ENCODE results near the gene TNFRSF1B.

Gene TNFRSF1B

DNA sequence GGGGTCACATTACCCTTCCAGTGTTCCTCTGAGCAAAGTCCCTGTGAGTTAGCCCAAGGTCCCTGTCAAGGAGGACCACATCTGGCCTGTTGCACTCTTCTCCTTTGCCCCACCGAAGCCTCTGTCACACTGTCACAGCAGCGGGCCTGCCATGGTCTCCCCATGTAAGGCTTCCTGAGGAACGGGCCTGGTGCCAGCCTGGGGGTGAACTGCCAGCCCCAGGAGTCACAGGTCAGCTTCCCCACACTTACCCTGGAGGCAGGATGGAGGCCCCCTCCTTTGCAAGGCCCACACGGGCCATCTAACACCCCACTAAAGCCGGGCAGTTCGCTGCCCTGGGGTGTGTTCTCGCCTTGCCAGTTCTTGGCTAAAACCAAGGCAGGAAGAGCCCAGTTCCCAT lies 14.1 kb downstream of the TNFRSF1B start:
- Histone ChIP-seq H3K9me3 (no peaks in the 10 kb centered on the region), H3K4me1 (peaks cover 79% of the 10 kb centered on the region), H3K4me3 (no peak overlapping the region), H3K4me2 (peak overlapping the region; percentile 94), H3K27me3 (no peaks in the 10 kb centered on the region), H3K9ac (no peak overlapping the region), H4K20me1 (peaks cover 43% of the 10 kb centered on the region), H3K36me3 (no peaks in the 10 kb centered on the region), H3K27ac (no peak overlapping the region)
- TF ChIP-seq Cebpa-rat (IDR thresholded peaks at IDR 0.05): no peak

DNA sequence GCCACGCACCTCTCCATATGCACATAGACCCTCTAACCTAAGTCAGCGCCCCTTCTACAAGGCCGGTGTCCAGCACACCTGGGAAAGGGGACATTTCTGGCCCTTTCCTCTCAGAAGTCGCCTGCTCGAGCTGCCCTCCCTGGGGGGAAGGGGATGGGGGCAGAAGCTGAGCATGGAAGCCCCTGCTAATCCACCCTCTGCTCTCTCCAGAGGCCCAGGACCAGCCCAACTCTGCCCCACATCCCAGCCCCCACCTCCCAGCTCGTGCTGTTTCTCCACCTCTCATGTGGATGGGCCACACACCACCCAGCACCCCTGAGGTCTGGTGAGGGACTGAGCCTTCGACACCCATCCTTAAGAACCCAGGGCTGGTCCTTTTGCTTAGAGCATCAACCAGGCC lies 14.8 kb downstream of the TNFRSF1B start:
- Histone ChIP-seq H3K4me1 (peaks cover 82% of the 10 kb centered on the region), H3K4me2 (no peak overlapping the region), H3K36me3 (no peaks in the 10 kb centered on the region), H3K4me3 (no peak overlapping the region), H3K27ac (no peak overlapping the region), H4K20me1 (peaks cover 43% of the 10 kb centered on the region), H3K9me3 (no peaks in the 10 kb centered on the region), H3K9ac (no peak overlapping the region), H3K27me3 (no peaks in the 10 kb centered on the region)
- TF ChIP-seq Cebpa-rat (IDR thresholded peaks at IDR 0.05): no peak

DNA sequence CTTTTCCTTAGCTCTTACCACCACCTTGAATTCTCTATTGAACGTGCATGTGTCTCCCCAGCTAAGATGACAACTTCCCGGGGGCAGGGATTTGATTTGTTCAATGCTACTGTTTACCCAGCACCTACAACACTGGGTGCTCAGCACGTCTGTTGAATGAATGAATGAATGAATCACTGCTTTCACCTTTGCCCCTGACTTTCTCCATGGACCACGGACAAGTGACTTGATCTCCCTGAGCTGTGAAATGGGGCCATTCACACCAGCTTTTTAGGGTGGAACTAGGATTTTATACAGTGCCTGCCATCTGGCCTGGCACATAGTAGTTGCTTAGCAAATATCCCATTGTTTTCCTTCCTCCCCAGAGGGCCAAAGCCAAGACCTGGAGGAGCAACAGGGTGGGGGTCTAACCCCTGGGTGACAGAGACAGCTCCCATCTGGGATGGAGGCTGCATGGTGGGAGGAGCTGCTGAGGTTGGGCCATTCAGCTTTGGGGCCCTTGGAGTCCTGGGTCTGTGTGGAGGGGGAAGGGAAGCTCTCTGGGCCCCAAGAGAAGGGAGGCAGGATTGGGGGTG lies 15.7 kb downstream of the TNFRSF1B start:
- Histone ChIP-seq H3K27me3 (no peaks in the 10 kb centered on the region), H3K36me3 (no peaks in the 10 kb centered on the region), H3K9me3 (no peaks in the 10 kb centered on the region), H3K9ac (no peak overlapping the region), H3K4me1 (peaks cover 77% of the 10 kb centered on the region), H4K20me1 (peaks cover 37% of the 10 kb centered on the region), H3K4me3 (no peak overlapping the region), H3K4me2 (peak overlapping the region; percentile 17; the same call in 1 of the 2 replicates), H3K27ac (no peak overlapping the region)
- no peak for TF ChIP-seq Cebpa-rat (IDR thresholded peaks at IDR 0.05)

DNA sequence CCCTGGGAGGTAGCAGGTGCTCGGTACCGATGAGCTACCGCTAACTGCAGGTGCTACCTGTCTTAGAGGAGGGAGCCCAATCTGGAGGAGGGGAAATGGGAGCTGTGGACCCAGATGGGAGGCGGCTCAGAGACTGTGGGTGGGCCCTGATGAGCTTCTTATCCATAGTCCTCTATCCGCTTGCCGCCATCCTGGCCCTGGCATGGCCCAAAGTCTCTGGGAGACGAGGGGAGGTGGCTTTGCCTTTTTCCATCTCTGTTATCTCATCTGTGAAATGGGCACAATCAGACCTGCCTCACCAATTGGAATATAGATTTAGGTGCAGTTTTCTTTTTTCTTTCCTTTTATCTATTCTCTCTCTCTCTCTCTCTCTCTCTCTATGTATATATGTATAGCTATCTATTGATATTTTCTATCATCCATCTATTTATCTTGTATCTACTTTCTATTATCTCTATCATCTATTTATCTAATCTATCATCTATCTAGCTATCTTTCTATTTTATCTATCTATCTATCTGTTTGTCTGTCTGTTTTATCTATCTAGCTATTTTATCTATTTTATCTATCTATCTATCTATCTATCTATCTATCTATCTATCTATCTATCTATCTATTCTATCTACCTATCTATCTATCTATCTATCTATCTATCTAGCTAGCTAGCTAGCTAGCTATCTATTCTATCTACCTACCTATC lies 16.5 kb downstream of the TNFRSF1B start:
- Histone ChIP-seq H3K4me2 (0 out of 2 replicates have a peak overlapping the region, but pooled peaks have one; percentile 17), H3K4me1 (peaks cover 69% of the 10 kb centered on the region), H3K4me3 (no peak overlapping the region), H3K27ac (no peak overlapping the region), H3K9ac (no peak overlapping the region), H3K9me3 (no peaks in the 10 kb centered on the region), H3K27me3 (no peaks in the 10 kb centered on the region), H3K36me3 (no peaks in the 10 kb centered on the region), H4K20me1 (peaks cover 29% of the 10 kb centered on the region)
- no peak for TF ChIP-seq Cebpa-rat (IDR thresholded peaks at IDR 0.05)

DNA sequence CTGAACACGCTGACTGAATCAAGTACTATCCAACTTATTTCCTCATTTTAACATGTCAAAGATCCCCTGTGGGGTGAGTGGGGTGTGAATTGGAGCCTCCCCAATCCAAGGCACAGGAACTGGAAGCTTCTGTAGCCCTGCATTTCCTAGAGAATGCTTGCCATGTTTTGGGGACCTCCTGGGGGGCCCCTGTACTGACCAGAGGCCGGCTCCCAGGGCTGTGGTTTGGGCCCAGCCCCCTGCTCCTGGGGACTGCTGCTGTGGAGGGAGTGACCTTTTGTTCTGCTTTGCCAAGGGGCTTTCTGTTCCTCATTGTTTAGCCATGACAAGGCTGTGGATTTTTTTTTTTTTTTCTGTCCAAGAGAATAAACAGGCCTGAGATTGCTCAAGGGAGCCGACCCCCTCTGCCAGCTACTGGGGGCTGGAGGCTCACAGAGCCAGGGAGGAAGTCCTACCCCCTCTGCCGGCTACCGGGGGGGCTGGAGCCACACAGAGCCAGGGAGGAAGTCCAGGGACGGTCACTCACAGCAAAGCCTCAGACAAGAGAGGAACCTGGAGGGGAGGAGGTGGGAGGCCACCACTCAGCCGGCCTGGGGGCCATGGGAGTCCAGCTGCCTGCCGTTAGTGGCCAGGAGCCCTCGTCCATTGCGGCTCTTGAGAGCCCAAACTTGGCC lies 17.4 kb downstream of the TNFRSF1B start:
- H3K4me2 ChIP-seq: peak overlapping the region; percentile 78
- H4K20me1 ChIP-seq: peaks cover 20% of the 10 kb centered on the region; the same call in 1 of the 2 replicates
- no peak for TF ChIP-seq Cebpa-rat (IDR thresholded peaks at IDR 0.05)
- H3K27me3 ChIP-seq: no peaks in the 10 kb centered on the region
- H3K36me3 ChIP-seq: no peaks in the 10 kb centered on the region
- H3K27ac ChIP-seq: peak overlapping the region; percentile 73
- H3K9ac ChIP-seq: peak overlapping the region; percentile 63
- H3K9me3 ChIP-seq: no peaks in the 10 kb centered on the region
- no peak overlapping the region for H3K4me3 ChIP-seq
- peaks cover 60% of the 10 kb centered on the region for H3K4me1 ChIP-seq

DNA sequence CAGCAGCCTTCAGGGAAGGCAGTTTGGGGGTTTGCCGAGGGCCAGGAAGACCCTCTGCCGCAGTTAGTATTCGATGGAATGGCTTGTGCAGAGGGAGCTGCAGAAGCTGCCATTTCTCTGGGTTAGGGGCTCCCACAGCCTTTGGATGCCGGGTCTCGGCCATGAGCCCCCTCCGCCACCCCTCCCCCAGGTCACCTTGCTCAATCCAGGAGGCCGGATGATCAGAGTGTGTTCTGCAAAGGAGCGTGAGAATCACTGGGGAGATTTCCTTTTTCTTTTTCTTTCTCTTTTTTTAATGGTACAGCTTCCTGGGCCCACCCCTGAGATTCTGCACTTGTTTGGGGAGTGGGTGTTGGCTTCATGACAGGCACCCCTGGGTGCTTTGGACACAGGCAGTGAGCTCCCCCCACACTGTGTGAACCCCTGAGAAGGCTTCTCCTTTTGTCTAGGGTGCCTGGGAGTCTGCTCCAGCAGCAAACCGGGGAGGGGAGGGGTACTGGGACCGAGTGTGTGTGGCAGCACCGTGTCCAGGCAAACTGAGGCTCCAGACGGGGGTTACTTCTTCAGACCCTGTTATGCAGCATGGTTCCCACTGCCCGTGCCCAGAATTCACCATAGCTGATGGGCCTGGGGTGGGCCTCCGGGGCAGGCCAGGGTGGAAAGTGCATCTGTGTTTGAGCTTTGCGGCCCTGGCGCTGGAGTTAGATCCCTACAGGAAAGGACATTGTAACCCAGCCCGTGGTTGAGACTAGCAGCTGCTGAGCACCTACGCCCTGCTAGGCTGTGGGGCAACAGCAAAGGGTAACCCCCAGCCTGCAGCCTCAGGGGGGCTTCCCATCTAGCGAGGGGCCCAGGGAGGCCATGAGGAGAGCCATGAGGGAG lies 18.5 kb downstream of the TNFRSF1B start:
- H3K4me2 ChIP-seq: peak overlapping the region; percentile 78
- H3K9me3 ChIP-seq: no peaks in the 10 kb centered on the region
- no peak for TF ChIP-seq Cebpa-rat (IDR thresholded peaks at IDR 0.05)
- H3K27me3 ChIP-seq: no peaks in the 10 kb centered on the region
- H3K4me3 ChIP-seq: no peak overlapping the region
- peaks cover 10% of the 10 kb centered on the region; the same call in 1 of the 2 replicates for H4K20me1 ChIP-seq
- H3K4me1 ChIP-seq: peaks cover 49% of the 10 kb centered on the region
- H3K36me3 ChIP-seq: no peaks in the 10 kb centered on the region
- peak overlapping the region; percentile 73 for H3K27ac ChIP-seq
- peak overlapping the region; percentile 25; the same call in 1 of the 2 replicates for H3K9ac ChIP-seq

DNA sequence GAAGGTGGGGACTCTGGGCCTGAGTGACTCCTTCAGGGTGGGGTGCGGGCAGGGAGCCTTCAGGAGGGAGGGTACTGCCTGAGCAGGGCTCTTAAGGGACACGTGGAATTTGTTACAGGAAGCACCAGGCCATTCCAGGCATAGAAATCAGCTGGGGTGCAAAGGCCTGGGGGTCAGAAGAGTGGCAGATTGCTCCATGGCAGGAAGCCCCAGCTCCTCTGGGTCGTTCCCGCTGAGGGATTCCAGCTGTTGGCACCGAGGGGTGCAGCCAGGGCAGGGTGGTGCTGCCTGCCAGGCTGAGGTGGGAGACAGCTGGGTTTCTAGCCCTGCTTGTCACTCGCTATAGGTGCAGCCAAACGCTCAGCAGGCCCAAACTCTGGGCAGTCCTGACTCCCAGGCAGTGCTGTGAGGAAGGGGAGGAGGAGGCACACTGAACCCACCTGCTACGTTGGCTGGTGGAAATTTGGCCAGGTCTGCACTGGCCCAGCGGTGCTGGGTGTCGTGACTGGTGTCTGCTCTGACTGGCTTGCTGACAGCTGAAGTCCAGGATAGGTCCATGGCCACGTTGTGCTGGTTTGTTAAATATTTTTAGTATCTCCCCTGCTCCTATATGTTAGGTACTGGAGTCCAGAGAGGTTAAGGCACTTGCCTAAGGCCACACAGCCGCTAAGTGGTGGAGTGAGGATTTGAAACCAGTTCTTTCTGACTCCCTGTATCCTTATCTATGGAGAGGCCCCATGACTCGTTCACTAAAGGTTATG lies 19.3 kb downstream of the TNFRSF1B start:
- H3K27me3 ChIP-seq: no peaks in the 10 kb centered on the region
- no peak overlapping the region for H3K4me3 ChIP-seq
- no peak for TF ChIP-seq Cebpa-rat (IDR thresholded peaks at IDR 0.05)
- peaks cover 46% of the 10 kb centered on the region for H3K4me1 ChIP-seq
- H4K20me1 ChIP-seq: 0 out of 2 replicates have a peak, but pooled peaks cover 3% of the 10 kb centered on the region
- peak overlapping the region; percentile 25; the same call in 1 of the 2 replicates for H3K9ac ChIP-seq
- no peaks in the 10 kb centered on the region for H3K36me3 ChIP-seq
- H3K4me2 ChIP-seq: peak overlapping the region; percentile 78
- H3K27ac ChIP-seq: peak overlapping the region; percentile 56
- H3K9me3 ChIP-seq: no peaks in the 10 kb centered on the region

DNA sequence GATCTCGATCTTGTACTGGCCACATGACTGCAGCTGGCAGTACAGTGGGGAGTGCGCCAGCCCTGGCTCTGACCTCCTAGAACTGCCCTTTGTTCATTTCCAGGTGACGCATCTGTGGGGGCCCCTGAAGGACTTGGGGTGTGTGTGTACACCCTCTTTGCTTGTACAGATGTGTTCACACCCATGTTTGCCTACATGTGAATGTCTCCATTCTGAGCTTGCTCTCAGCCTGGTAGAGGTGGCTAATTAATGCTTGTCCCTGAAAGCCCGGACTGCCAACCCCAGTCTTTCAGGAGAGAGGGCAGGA lies 19.8 kb downstream of the TNFRSF1B start:
- Histone ChIP-seq H3K27ac (no peak overlapping the region), H3K27me3 (no peaks in the 10 kb centered on the region), H3K9ac (no peak overlapping the region), H3K36me3 (no peaks in the 10 kb centered on the region), H3K9me3 (no peaks in the 10 kb centered on the region), H4K20me1 (no peaks in the 10 kb centered on the region), H3K4me1 (peaks cover 51% of the 10 kb centered on the region), H3K4me3 (no peak overlapping the region), H3K4me2 (peak overlapping the region; percentile 78; the same call in 1 of the 2 replicates)
- no peak for TF ChIP-seq Cebpa-rat (IDR thresholded peaks at IDR 0.05)

DNA sequence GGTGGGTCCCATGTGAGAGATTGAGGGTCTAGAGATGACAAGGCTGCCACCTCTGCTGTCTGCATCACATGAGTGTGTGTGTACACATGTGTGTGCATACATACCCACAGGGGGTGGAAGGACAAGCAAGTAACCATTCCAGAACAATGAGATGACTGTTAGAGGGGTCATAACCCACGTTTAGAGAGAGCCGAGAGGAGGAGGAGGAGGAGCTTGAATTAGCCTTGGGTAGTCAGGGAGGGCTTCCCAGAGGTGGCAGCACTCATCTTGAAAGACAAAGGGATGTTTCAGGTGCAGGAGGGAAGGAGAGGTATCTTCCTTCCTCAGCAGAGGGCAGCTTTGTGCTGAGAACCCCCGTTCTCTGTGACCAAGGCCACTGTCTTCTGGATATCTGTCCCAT lies 21.3 kb downstream of the TNFRSF1B start:
- Histone ChIP-seq H3K4me3 (no peak overlapping the region), H4K20me1 (no peaks in the 10 kb centered on the region), H3K36me3 (no peaks in the 10 kb centered on the region), H3K9me3 (no peaks in the 10 kb centered on the region), H3K27me3 (no peaks in the 10 kb centered on the region), H3K4me1 (peaks cover 51% of the 10 kb centered on the region), H3K9ac (no peak overlapping the region), H3K4me2 (no peak overlapping the region), H3K27ac (no peak overlapping the region)
- TF ChIP-seq Cebpa-rat (IDR thresholded peaks at IDR 0.05): no peak

Data from BLaER1 (cell line).